Omental fat pad (tissue), 4 donors: ENCODE results near the gene COPS3. TPM values are rescaled to one million over a fixed set of nuclear protein-coding genes. Genes with fewer than 3 reads are reported as not detected.

ENCODE experiments used
- ATAC-seq: fragments of 150-250 bp; one replicate; pipeline ENCODE4 v1.9.1; 2016; ENCODE audit warnings: mild to moderate bottlenecking, moderate library complexity; ENCODE audit not compliant: low FRiP score
- DNase-seq: peaks from one replicate; pipeline ENCODE4 v3.0.0-alpha.2; 2019; ENCODE audit warnings: low spot score
- total RNA-seq, 4 donors: library from RNA; depleted of rRNA; stranded (reverse); fragments of >200 nt; gene quantifications; one replicate each; pipeline ENCODE4 v1.1.0, GENCODE V29; 2016
- TF ChIP-seq, protein P1 (sequence below), 3 donors: fragments of 450-650 bp; IDR thresholded peaks; one replicate each; pipeline ENCODE4 v1.5.1; 2016 to 2017; ENCODE audit warnings: antibody characterized with exemption in 3 of 3, mild to moderate bottlenecking in 3 of 3, moderate library complexity in 2 of 3

Gene COPS3
- total RNA-seq, 4 donors from 2014 or later: 39.9 to 68.9 (median 49.5) TPM

GRCh38 chr17:17201271-17201670 is 79.8 kb downstream of the COPS3 start:
- ATAC-seq (no peak), DNase-seq (no peak)
- TF ChIP-seq, protein P1, sequence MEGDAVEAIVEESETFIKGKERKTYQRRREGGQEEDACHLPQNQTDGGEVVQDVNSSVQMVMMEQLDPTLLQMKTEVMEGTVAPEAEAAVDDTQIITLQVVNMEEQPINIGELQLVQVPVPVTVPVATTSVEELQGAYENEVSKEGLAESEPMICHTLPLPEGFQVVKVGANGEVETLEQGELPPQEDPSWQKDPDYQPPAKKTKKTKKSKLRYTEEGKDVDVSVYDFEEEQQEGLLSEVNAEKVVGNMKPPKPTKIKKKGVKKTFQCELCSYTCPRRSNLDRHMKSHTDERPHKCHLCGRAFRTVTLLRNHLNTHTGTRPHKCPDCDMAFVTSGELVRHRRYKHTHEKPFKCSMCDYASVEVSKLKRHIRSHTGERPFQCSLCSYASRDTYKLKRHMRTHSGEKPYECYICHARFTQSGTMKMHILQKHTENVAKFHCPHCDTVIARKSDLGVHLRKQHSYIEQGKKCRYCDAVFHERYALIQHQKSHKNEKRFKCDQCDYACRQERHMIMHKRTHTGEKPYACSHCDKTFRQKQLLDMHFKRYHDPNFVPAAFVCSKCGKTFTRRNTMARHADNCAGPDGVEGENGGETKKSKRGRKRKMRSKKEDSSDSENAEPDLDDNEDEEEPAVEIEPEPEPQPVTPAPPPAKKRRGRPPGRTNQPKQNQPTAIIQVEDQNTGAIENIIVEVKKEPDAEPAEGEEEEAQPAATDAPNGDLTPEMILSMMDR (IDR thresholded peaks at IDR 0.05): no peak

DNA sequence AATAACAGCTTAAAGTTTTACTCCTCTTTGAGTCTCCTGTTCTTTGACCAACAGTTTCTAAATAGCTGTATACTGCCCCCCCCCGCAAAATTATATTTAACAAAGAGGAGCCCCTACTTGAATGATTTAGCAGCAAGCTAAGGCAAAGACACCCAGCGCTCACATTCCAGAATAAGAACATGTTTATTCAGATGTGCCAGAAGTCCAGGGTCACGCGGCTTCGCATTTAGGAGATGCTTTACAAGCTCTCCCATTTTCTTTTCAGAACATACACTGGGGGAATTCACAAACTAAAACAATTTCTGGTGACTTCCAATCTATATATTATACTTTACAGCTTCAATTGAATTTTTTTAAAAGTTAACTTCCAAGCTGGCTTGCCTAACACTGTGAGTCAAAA is 80.2 kb downstream of the COPS3 start:
- TF ChIP-seq, protein P1 (IDR thresholded peaks at IDR 0.05): no peak
- ATAC-seq: no peak
- no peak for DNase-seq

DNA sequence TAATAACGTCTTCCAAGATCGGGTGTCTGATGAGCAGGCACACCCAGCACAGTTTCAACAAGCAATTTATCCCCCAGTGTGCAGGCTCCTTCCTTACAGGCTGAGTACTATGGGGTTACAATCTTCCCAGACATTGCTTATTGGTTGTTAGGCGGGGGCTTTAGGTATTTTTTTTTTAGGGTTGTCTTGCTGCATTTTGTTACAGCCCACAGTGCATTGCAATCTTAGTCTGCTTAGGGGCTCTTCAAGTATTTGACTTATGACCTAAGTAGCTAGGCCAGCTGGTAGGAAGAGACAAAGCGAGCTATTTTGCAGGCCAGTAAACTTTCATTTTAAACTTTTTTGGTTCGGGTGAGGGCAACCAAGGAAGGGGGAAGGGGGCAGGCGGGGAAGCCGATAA is 80.7 kb downstream of the COPS3 start:
- TF ChIP-seq, protein P1 (IDR thresholded peaks at IDR 0.05): no peak
- ATAC-seq (no peak), DNase-seq (no peak)

- TF ChIP-seq, protein P1 (IDR thresholded peaks at IDR 0.05): no peak
- DNase-seq: no peak
- ATAC-seq: no peak
Measured at GRCh38 chr17:17198281-17198680, 82.8 kb downstream of the COPS3 start.

- TF ChIP-seq, protein P1 (IDR thresholded peaks at IDR 0.05): no peak
- DNase-seq: no peak
- no peak for ATAC-seq
Measured at GRCh38 chr17:17196776-17197175, 84.3 kb downstream of the COPS3 start.

Other genes starting within 250 kb of the COPS3 start
- gene MPRIP, start 238.8 kb downstream of the COPS3 start, total RNA-seq: 100 to 1,000 TPM in 3 of 4 donors, 10 to 100 TPM in 1; 68.6 to 196 (median 125) TPM
- 10 to 100 TPM in 1 of 4 donors, 1 to 10 TPM in 3; 1.9 to 14.1 (median 6.5) TPM for gene PLD6, start 74.9 kb downstream of the COPS3 start, total RNA-seq
- gene FLCN, start 44.1 kb downstream of the COPS3 start, total RNA-seq: 10 to 100 TPM; 40.8 to 75.7 (median 56.0) TPM
- 1 to 10 TPM; 1.3 to 3.5 (median 2.3) TPM for gene NT5M, start 22.1 kb upstream of the COPS3 start, total RNA-seq
- 10 to 100 TPM; 11.5 to 26.2 (median 16.2) TPM for gene MED9, start 195.8 kb upstream of the COPS3 start, total RNA-seq
- 100 to 1,000 TPM in 3 of 4 donors, 10 to 100 TPM in 1; 76.9 to 413 (median 322) TPM for gene RASD1, start 215.1 kb upstream of the COPS3 start, total RNA-seq